ENCODE data around the gene ZNF839.

The ZNF839 gene

GRCh38 chr14:102387086-102387485, 67.5 kb downstream of the ZNF839 start:
- DNase-seq (ENCODE audit: low read depth): no peak

GRCh38 chr14:102389246-102389645, 69.7 kb downstream of the ZNF839 start:
- DNase-seq (ENCODE audit: low read depth): no peak

- no peak for DNase-seq (ENCODE audit: low read depth)
Measured at GRCh38 chr14:102390064-102390855, 70.7 kb downstream of the ZNF839 start.
